GM19099 (cell line): Measurements from ENCODE around the gene COX4I1.

ENCODE experiments used
- POLR2A ChIP-seq: IDR thresholded peaks from 3 replicates; pipeline ENCODE4 v1.6.1; 2011; ENCODE audit warnings: low read depth; ENCODE audit not compliant: insufficient read length; ENCODE audit errors: extremely low read depth

COX4I1 gene

GRCh38 chr16:85838876-85839585 is 39.5 kb downstream of the COX4I1 start:
- TF ChIP-seq POLR2A: no peak

- TF ChIP-seq POLR2A: no peak
Observed at GRCh38 chr16:85839681-85840240, 40.3 kb downstream of the COX4I1 start.

DNA sequence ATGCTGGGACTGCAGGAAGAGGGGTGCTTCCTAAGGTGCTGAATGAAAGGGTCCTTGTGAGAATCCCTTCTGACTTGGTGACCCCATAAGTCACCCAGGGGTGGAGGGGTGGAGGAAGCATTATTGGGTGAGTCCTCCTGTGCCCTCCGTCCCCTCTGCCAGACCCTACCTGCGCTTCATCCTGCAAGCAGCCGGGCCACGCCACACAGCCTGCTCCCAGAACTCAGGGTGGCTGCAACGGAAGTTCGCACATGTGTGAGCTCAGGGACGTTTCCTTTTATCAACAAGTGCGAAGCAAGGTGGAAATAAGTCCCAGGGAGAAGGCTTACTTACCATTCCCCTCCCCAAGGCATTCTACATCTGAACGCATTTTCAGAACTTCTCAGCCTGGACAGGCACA is 40.9 kb downstream of the COX4I1 start:
- TF ChIP-seq POLR2A: no peak

DNA sequence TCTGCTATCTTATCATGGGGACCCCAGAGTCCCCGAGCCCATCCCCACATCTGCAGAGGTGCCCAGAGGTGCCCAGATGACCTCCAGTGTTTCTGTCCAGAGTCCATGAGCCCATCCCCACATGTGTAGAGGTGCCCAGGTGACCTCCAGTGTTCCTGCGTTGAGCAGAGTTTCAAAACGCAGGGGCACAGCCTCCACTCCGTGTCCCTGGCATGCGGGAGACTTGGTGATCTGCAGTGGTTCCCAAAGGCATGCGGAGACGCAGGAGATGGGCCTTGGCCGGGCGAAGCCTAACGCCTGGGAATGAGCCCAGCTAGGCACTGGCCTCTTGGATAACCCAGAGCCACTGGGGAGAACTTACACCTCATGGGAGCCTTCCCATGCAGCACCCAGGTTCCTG is 41.3 kb downstream of the COX4I1 start:
- no peak for TF ChIP-seq POLR2A

DNA sequence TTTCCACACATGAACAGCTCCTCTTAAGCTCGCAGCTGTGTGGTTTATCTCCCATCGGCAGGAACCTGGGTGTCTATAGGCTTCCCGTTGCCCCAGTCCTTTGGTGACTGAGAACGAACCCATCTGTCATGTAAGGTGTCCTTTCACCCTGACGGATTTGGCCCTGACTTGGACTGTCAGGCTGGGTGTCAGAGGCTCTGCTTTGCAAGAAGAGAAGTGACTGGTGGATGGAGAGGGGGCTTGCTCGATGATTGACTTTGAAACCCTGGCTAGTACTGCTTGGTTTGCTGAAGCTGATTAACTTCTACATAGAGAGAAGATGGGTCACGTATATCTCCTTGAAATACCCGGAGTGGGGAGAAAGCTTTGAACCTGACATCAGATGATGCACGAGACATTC is 42.9 kb downstream of the COX4I1 start:
- TF ChIP-seq POLR2A: no peak

DNA sequence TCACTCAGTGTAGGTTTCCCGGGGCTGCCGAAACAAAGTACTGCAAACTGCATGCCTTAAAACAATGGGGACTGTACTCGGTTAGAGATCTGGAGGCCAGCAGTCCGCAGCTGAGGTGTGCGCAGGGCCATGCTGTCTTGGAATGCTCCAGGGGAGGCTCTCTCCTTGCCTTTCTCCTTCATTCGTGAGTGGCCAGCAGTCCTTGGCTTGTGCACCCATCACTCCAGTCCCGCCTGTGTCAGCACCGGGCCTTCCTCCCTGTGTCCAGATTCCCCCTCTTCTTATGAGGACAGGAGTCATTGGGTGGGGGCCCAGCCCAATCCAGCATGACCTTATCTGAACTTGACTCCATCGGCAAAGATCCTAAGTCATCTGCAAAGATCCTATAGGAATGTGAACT is 43.4 kb downstream of the COX4I1 start:
- no peak for TF ChIP-seq POLR2A

- no peak for TF ChIP-seq POLR2A
Observed at GRCh38 chr16:85843471-85844168, 44.1 kb downstream of the COX4I1 start.

- TF ChIP-seq POLR2A: no peak
Observed at GRCh38 chr16:85844169-85844481, 44.6 kb downstream of the COX4I1 start.

GRCh38 chr16:85844786-85845185 is 45.3 kb downstream of the COX4I1 start:
- no peak for TF ChIP-seq POLR2A

DNA sequence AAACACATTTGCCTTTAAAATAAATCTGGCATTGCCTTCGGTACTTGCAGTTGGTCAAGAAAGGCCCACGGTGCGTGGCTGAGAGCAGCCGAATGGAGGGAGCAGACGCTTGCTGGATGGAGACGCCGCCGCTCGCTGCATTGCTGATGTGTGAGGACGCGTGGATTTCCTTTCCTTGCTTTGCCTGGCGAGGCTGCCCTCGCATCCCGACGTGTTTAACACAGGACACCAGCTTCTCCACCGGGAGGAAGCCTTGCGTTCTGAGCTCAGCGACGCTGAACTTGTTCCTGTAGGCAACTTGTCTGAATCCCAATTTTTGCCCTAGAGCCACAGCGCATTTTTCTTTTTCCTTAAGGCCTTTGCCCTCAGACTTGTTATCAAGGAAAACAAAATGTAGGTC is 45.8 kb downstream of the COX4I1 start:
- TF ChIP-seq POLR2A: no peak

DNA sequence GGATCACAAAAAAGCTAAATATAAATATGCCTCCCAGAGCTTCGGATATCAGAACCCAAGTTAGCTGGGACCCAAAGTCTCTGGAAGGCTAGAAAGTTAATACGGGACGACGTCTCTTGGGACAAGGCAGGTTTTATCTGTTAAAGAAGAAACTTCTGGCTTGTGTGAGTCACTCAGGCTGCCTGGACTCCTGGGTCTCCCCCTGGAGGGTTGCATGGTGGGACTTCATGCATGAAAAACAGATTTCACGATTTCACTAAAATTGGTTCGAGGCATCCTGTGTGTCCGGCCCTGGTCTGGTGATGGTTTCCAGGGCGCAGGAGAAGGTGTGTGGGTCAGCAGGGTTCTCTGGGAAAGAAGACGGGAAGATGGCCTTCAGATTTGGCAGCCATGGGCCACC is 47.0 kb downstream of the COX4I1 start:
- TF ChIP-seq POLR2A: no peak

GRCh38 chr16:85847036-85847435 is 47.5 kb downstream of the COX4I1 start:
- no peak for TF ChIP-seq POLR2A

DNA sequence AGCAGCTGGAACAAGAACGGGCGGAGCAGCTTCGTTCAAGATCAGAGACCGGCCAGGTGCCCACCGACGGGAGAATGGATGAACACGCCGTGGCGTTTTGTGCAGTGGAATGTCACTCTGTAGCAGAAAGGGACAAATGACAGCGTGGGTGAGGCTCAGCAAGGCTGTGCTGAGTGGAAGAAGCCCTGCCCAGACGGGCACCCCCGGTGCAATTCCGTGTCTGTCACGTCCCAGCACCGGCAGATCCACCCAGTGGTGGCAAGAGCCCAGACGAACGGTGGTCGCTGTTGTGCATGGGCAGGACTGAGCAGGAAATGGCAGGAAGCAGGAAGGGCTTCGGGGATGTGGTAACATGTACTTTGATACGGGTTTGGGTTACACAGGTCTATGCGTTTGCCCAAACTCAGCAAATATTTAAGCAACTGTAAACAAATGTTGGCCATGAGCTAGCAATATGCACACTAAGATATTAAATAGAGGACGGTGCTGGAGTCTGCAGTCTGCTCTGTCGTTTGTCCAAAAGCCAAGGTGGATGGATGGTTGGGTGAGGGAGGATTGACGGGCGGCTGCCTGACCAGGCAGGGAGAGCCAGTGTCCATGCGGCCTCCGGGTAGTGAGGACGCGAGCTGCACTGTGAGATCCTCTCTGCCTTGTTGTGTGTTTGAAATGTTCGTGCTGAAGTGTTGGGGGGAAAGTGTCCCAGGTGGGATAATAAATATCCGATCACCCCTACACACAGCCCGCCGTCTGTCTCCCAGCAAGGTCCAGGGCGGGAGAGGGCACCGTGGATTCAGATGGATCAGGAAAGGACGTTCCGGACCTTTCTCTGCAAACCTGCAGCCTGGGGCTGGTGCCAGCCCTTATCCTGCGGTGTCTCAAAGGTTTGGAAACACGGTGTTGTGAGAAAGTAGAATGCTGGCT is 48.4 kb downstream of the COX4I1 start:
- TF ChIP-seq POLR2A: no peak

- TF ChIP-seq POLR2A: no peak
Observed at GRCh38 chr16:85848986-85849385, 49.5 kb downstream of the COX4I1 start.

DNA sequence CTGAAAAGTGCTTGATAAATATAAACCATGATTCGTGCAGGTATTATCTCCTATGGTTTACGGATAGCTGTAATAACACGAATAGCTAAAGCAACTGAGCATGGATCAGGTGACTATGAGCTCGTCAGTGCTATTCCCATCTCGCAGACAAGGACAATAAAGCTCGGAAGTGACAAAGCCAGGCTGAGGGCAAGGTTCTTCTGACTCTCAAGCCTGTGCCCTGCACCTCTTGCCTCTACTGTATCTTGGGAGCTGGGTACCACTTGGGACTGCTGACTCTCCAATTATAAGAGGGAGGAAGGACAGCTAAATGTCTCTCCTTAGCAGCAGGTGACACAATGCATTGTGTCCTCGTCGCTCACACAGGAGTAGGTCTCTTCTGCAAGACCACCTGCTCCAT is 49.9 kb downstream of the COX4I1 start:
- no peak for TF ChIP-seq POLR2A
